ENCODE measurements around the gene UPF3B.
"Not testable (repeated sequence)": the region's sequence is repeated elsewhere in the genome, so short reads cannot be mapped to it uniquely, and the experiment has no call there.

Gene UPF3B, protein sequence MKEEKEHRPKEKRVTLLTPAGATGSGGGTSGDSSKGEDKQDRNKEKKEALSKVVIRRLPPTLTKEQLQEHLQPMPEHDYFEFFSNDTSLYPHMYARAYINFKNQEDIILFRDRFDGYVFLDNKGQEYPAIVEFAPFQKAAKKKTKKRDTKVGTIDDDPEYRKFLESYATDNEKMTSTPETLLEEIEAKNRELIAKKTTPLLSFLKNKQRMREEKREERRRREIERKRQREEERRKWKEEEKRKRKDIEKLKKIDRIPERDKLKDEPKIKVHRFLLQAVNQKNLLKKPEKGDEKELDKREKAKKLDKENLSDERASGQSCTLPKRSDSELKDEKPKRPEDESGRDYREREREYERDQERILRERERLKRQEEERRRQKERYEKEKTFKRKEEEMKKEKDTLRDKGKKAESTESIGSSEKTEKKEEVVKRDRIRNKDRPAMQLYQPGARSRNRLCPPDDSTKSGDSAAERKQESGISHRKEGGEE

DNA sequence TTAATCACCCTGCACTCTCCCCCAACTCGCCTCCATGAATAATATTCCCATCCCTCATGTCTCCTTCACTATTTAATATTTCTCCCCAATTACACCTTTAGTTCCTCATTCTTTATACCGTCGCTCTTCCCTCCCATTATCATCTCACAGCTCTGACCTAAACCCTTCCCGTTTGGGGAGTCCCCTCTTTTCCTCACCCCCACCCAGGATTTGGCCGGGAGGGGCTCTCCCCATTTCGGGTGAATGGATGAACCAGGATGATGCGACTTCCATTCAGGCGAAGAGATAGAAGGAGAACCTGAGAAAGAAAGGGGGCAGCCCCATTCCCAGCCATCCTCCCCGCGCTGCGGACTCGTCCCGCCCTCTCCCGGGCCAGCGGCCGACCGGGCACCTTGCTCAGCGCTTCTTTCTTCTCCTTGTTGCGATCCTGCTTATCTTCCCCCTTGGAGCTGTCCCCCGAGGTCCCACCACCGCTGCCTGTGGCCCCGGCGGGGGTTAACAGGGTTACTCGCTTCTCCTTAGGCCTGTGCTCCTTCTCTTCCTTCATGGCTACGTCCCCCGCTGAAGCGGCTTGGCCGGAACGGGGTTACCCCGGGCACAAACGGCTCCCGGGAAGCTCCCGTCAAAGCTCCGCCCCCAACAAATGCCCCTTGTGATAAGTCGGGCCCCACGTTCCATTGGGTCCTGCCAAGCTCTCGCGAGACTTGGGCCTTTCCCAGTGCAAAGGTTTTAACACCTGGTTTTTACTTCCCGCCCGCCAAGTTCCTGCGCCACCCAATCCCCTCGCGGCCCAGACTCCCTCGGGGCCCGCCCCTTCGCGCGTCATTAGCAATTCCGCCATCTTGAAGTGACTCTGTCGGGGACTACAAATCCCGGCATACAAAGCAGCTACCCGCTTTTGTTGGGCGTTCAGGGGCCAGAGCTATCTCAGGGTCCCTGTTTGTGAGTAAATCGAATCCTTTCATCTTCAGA lies at the start of gene UPF3B:
UPF3B (minus strand) TSS at position 582 of the 972 bp plus-strand sequence; CDS start at position 547, 35 bp downstream.
- peak; percentile 97 for DNase-seq

GRCh38 chrX:119900976-119901375 lies 48.2 kb upstream of the UPF3B start:
- no peak for DNase-seq

DNA sequence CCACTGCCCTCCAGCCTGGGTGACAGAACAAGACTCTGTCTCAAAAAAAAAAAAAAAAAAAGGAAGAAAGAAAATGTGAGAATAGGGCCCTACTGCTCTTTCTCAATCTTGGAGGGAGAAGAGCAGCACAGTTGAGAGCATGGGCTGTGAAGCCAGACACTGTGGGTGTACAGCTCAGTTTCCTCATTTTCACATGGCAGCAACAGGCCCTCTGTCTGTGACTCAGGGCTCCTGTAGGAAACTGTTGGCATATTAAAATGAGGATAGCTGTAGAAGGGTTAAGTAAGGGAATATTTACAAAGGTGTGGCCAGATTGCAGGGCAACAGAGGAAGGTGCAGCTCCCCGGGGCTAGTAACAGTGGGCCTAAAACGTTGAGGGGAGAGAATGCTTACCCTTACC lies 46.4 kb upstream of the UPF3B start:
- DNase-seq: no peak

DNA sequence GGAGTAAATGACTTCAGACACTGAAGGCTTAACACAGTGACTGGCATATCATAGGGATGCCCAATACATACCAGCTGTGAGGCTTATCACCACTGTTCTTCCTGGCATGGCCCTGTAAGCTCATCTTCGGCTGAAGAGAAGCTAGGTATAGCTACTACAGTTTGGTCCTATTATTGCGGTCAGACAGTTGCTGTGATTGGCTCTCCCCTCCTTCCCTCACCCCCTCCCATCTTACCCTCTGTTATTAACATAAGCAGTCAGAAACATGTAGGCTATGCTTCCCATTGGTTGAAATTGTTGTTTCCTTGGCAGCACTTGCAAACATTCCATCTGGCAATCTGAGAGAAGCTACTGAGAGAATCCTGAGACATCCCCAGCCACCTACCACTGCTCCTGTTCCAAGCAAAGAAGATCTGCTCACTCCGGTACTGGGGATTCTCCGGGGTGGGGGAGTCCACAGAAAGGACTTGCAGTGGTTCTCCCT lies 43.1 kb upstream of the UPF3B start, which contains the start of gene AKAP14:
AKAP14 (plus strand) TSS at position 51 of the 484 bp plus-strand sequence. CDS start 7,331 bp downstream, outside the sequence.
- DNase-seq: no peak

DNA sequence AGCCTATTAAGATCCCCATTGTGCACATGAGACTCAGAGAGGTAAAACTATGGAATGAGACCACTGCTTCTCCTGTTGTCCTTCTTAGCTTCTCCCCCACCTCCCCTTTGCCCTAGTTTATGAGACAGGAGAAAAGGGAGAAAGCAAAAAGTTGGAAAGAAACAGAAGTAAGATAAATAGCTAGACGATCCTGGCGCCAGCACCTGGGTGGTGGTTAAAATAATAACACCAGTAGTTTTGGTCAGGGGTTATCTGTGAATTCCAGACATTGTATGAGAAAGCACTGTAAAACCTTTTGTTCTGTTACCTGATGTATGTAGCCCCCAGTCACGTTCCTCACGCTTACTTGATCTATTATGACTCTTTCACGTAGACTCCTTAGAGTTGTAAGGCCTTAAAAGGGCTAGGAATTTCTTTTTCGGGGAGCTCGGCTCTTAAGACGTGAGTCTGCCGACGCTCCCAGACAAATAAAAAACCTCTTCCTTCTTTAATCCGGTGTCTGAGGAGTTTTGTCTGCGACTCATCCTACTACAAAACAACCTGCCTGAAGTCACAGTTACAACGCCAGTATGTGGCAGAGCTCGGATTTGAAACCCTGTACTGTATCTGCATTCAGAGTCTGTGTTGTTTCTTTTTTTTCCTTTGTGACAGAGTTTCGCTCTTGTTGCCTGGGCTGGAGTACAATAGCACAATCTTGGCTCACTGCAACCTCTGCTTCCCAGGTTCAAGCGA lies 39.4 kb upstream of the UPF3B start:
- not testable (repeated sequence) for DNase-seq

DNA sequence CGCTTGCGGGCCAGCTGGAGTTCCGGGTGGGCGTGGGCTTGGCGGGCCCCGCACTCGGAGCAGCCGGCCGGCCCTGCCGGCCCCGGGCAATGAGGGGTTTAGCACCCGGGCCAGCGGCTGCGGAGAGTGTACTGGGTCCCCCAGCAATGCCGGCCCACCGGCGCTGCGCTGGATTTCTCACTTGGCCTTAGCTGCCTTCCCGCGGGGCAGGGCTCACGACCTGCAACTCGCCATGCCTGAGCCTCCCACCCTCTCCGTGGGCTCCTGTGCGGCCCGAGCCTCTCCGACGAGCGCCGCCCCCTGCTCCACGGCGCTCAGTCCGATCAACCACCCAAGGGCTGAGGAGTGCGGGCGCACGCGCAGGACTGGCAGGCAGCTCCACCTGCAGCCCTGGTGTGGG lies 37.9 kb upstream of the UPF3B start:
- not testable (repeated sequence) for DNase-seq

DNA sequence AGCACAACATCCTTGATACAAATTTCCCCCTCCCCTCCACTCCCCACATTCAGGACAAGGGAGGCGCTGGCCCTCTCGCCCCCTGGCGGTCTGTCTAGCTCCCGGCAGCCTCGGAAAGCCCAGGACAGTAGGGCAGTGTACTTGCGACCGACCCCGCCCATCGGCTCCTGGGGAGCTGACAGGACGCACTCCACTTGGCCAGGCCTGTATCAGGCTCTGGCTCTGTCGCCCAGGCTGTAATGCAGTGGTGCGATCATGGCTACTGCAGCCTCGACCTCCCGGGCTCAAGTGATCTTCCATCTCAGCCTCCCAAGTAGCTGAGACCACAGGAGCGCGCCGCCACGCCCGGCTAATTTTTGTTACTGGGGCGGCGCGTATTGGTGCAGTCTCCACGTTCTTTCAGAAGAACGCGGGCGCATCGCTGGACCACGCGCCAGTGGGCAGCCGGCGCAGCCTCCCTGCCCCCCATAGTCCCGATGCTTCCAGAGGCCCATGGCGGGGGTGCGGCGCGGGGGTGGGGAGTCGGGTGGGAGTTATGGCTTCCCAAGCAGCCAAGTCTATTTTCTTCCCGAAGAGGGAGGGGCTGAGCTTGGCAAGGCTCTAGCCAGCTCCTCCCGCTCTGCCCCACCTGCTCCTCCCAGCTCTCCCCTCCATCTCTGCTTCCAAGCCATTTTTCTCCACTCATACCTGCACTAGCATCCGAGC lies 35.1 kb upstream of the UPF3B start:
- DNase-seq: peak; percentile 81

- DNase-seq: no peak
Observed at GRCh38 chrX:119885554-119886428, 33.0 kb upstream of the UPF3B start.

DNA sequence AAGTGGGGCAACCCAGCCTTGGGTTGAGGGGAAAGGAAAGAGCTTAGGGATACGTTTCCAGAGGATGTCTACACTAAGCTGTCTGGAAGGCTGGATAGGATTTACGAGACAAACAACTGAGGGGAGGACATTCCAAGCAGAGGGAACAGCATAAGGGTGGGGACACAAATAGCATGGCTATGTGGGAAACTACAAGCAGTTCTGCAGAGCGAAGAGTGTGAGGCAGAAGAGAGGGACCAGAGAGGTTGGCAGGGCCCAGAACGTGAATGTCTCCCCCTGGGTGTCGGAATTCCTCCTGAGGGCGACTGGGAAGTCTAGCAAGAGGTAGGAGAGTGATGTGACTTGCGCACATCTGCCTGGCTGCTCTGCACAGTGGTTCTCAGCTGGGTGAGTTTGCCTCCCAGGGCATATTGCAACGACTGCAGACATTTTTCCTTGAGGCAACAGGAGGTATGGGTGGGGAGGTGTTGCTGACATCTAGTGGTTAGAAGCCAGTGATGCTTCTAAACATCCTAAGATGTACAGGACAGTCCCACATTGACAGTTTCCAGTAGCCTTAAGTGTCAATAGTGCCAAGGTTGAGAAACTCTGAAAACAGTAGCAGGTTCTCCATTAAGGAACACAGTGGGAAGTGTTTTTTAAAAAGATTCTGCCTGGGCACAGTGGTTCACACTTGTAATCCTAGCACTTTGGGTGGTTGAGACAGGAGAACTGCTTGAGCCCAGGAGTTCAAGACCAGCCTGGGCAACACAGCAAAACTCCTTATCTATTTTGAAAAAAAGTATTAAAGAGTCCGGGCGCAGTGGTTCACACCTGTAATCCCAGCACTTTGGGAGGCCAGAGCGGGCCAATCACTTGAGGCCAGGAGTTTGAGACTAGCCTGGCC lies 28.0 kb upstream of the UPF3B start:
- DNase-seq: peak; percentile 62

GRCh38 chrX:119880076-119880475 lies 27.3 kb upstream of the UPF3B start:
- no peak for DNase-seq

- no peak for DNase-seq
Observed at GRCh38 chrX:119878740-119879139, 26.0 kb upstream of the UPF3B start.

GRCh38 chrX:119871599-119872395 lies 19.0 kb upstream of the UPF3B start, which contains the start of the genes NDUFA1 and RNF113A:
TSS of gene NDUFA1 (plus strand) at chrX:119871832. CDS start at chrX:119871912, 80 bp downstream.
TSS of gene RNF113A (minus strand) at chrX:119871733. CDS start at chrX:119871613, 120 bp downstream.
- peak; percentile 94 for DNase-seq

GRCh38 chrX:119871245-119871598 lies 18.5 kb upstream of the UPF3B start:
- DNase-seq: no peak

GRCh38 chrX:119870626-119871131 lies 17.9 kb upstream of the UPF3B start:
- DNase-seq: peak; percentile 71

DNA sequence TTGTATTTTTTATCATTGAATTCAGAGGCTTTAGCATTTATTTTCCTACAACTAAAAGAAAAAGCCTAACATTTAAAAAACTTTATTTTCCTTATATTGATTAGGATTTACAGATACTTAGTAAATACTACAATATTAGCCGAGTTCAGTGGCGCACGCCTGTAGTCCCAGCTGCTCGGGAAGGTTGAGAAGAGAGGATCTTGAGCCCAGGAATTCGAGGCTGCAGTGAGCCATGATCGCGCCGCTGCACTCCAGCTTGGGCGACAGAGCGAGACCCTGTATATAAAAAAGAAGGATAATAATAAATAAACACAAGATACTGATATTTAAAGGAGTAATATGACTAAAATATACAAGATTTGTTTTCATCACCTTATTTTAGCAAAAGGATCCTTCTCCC lies 681 bp upstream of the UPF3B start:
- no peak for DNase-seq

DNA sequence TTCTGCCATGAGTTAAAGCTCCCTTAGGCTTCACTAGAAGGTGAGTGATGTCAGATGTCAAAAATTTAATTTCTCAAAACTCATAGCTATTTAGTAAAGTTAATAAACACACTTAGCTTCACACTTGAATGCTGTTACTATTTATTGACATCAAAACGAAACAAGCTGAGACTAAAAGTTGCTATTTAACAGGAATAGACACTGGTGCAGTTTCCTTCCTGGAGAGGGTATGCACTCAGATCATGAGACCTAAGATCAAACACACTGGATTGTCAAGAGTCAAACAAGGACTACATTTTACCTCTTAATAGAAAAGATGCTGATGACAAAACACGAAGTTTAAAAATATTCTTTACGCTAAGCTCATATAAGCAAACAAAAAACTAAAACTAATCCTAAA lies 18.9 kb downstream of the UPF3B start:
- no peak for DNase-seq

DNA sequence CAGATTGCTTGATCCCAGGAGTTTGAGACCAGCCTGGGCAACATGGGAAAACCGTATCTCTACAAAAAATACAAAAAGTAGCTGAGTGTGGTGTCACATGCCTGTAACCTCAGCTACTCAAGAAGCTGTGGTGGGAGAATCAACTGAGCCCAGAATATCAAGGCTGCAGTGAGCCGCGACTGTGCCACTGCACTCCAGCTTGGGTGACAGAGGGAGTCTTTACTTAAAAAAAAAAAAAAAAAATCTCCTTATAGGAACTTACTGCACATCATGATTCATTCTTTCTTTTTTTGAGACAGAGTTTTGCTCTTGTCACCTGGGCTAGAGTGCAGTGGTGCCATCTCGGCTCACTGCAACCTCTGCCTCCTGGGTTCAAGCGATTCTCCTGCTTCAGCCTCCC lies 24.3 kb downstream of the UPF3B start:
- DNase-seq: no peak

DNA sequence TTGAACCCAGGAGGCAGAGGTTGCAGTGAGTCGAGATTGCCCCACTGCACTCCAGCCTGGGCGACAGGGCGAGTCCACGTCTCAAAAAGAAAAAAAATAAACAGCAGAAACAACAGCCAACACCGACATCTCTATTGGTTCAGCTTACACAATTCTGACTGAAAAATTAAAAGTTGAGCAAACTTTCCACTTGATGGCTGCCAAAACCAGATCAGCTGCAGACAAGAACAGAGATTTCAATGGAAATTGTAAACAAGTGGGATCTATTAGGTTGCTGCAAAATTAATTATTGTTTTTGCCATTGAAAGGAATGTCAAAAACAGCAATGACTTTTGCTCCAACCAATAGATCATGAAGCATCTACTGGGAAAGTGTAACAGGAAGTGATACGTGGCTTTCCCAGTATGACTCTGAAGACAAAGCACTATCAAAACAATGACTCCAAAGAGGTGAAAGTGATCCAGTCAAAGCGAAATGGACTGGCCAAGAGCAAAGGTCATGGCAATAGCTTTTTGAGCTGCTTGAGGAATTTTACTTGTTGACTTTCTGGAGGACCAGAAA lies 26.3 kb downstream of the UPF3B start:
- DNase-seq: no peak

All from activated effector memory CD4-positive, alpha-beta T cell treated with anti-CD3 and anti-CD28 coated beads, Interleukin-2, amount 50 U/mL, for 16 hours (primary cell).